PC-9 (cell line): ENCODE data around the gene CAPN5. TPM values are rescaled to one million over a fixed set of nuclear protein-coding genes. Genes with fewer than 3 reads are reported as not detected.

Experiments
- BruUV-seq: library from RNA; stranded (reverse); fragments of 400-500 nt; replicated peaks from 2 replicates; lab custom pipeline; 2021; lab: Mats Ljungman, UMichigan
- CTCF ChIA-PET: fragments of 300-600 bp; sonication (Branson Sonifier 250); formaldehyde crosslinking; loops from one replicate; lab custom pipeline; 2022; ENCODE audit warnings: antibody characterized with exemption; lab: Charles Lee
- POLR2A ChIA-PET: fragments of 300-600 bp; sonication (Branson Sonifier 250); formaldehyde crosslinking; loops from one replicate; lab custom pipeline; 2022; ENCODE audit warnings: antibody characterized with exemption; ENCODE audit not compliant: unreplicated experiment; lab: Charles Lee
- DNase-seq, 2 experiments: peaks; one replicate each; pipeline versions ENCODE4 v3.0.0 to v3.0.0-alpha.2; 2015 to 2022; ENCODE audit warnings: mixed read lengths in 1 of 2
- H2AFZ ChIP-seq: fragments of 200-600 bp; sonication (generic); 2 replicates; pipeline ENCODE4 v1.8.1; 2017; ENCODE audit warnings: antibody characterized with exemption
- H3F3A ChIP-seq: fragments of 200-600 bp; sonication (generic); 2 replicates; pipeline ENCODE4 v1.8.1; 2017; ENCODE audit warnings: antibody characterized with exemption, mild to moderate bottlenecking, low read depth; ENCODE audit not compliant: insufficient read depth
- H3K27ac ChIP-seq: fragments of 200-600 bp; sonication (generic); 2 replicates; pipeline ENCODE4 v1.6.1; 2016; ENCODE audit warnings: mixed run types
- H3K27me3 ChIP-seq: fragments of 200-600 bp; sonication (generic); 2 replicates; pipeline ENCODE4 v1.6.1; 2016; ENCODE audit warnings: low read depth, mixed run types; ENCODE audit not compliant: insufficient read depth
- H3K36me3 ChIP-seq: fragments of 200-600 bp; sonication (generic); 2 replicates; pipeline ENCODE4 v1.6.1; 2016; ENCODE audit warnings: low read depth, mixed run types
- H3K4me1 ChIP-seq: fragments of 200-600 bp; sonication (generic); replicated peaks from 2 replicates; pipeline ENCODE4 v1.6.1; 2016; ENCODE audit warnings: mixed run types; ENCODE audit not compliant: insufficient read depth
- H3K4me2 ChIP-seq: fragments of 200-600 bp; sonication (generic); 2 replicates; pipeline ENCODE4 v1.6.1; 2017; ENCODE audit warnings: mixed run types
- H3K4me3 ChIP-seq: fragments of 200-600 bp; sonication (generic); 2 replicates; pipeline ENCODE4 v1.6.1; 2016; ENCODE audit warnings: mixed run types
- H3K79me2 ChIP-seq: fragments of 200-600 bp; sonication (generic); 2 replicates; pipeline ENCODE4 v1.6.1; 2017; ENCODE audit warnings: low read depth, mixed run types
- H3K9me2 ChIP-seq: fragments of 200-600 bp; sonication (generic); 2 replicates; pipeline ENCODE4 v1.8.1; 2017; ENCODE audit warnings: mild to moderate bottlenecking; ENCODE audit not compliant: insufficient read depth
- H3K9me3 ChIP-seq: fragments of 200-600 bp; sonication (generic); 2 replicates; pipeline ENCODE4 v1.8.1; 2016; ENCODE audit warnings: low read depth; ENCODE audit not compliant: insufficient read depth
- H4K20me1 ChIP-seq: fragments of 200-600 bp; sonication (generic); 2 replicates; pipeline ENCODE4 v1.8.1; 2017; ENCODE audit not compliant: insufficient read depth
- EZH2 ChIP-seq: fragments of 200-600 bp; sonication (generic); IDR thresholded peaks from 2 replicates; pipeline ENCODE4 v1.8.0; 2017; ENCODE audit warnings: antibody characterized with exemption, low read depth
- intact Hi-C: fragments of 100-400 bp; cut with micrococcal nuclease; formaldehyde crosslinking; loops from one replicate; pipeline ENCODE4 v1.10.0; 2022; ENCODE audit not compliant: unreplicated experiment
- total RNA-seq: library from RNA; stranded (reverse); gene quantifications from 2 replicates; pipeline ENCODE4 v1.2.3, GENCODE V29; 2021
- TF ChIP-seq, protein P1 (sequence below): fragments of 200-600 bp; sonication (generic); conservative IDR thresholded peaks from 2 replicates; pipeline ENCODE4 v1.6.1; 2017; ENCODE audit warnings: mixed run types, antibody characterized with exemption, mild to moderate bottlenecking, moderate library complexity

Gene CAPN5
- total RNA-seq, 1 experiment from 2014 or later = 9.9 TPM

DNA sequence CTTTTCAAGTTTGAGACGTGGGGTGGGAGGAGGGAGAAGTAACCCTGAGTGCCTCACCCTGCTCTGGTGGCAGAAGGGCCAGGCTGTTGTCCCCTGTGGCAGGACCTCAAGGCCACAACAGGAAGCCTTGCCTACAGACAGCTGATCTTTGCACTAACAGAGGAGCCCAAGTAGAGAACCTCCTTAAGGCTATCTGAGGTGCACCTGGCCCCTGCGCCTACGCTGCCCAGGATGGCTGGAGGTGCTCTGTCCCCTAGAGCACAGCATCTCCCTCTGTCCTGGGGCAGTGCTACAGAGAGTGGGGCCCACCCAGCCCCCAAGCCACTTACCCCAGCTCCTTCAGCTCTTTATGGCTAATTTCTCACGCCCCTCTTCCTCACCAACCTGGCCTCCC lies 88.3 kb downstream of the CAPN5 start:
- CTCF ChIA-PET = no interaction called here
- H3K79me2 ChIP-seq = no peaks in the 10 kb centered on the region
- intact Hi-C loops = no loop called here
- H2AFZ ChIP-seq = no peak overlapping the region
- TF ChIP-seq, protein P1, sequence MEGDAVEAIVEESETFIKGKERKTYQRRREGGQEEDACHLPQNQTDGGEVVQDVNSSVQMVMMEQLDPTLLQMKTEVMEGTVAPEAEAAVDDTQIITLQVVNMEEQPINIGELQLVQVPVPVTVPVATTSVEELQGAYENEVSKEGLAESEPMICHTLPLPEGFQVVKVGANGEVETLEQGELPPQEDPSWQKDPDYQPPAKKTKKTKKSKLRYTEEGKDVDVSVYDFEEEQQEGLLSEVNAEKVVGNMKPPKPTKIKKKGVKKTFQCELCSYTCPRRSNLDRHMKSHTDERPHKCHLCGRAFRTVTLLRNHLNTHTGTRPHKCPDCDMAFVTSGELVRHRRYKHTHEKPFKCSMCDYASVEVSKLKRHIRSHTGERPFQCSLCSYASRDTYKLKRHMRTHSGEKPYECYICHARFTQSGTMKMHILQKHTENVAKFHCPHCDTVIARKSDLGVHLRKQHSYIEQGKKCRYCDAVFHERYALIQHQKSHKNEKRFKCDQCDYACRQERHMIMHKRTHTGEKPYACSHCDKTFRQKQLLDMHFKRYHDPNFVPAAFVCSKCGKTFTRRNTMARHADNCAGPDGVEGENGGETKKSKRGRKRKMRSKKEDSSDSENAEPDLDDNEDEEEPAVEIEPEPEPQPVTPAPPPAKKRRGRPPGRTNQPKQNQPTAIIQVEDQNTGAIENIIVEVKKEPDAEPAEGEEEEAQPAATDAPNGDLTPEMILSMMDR = no peak
- TF ChIP-seq EZH2 = no peak
- no peaks in the 10 kb centered on the region for H4K20me1 ChIP-seq
- no peak overlapping the region for H3K4me3 ChIP-seq
- no peaks in the 10 kb centered on the region for H3K9me3 ChIP-seq
- no peaks in the 10 kb centered on the region for H3F3A ChIP-seq
- H3K4me2 ChIP-seq = no peak overlapping the region
- no peaks in the 10 kb centered on the region for H3K36me3 ChIP-seq
- H3K4me1 ChIP-seq = no peaks in the 10 kb centered on the region
- BruUV-seq = no TSS peak
- POLR2A ChIA-PET = no interaction called here
- no peaks in the 10 kb centered on the region for H3K9me2 ChIP-seq
- H3K27me3 ChIP-seq = peaks cover 65% of the 10 kb centered on the region
- no peak for DNase-seq
- H3K27ac ChIP-seq = no peak overlapping the region

- Histone ChIP-seq H3K36me3 (no peaks in the 10 kb centered on the region), H3K9me3 (no peaks in the 10 kb centered on the region), H3K4me1 (no peaks in the 10 kb centered on the region), H3F3A (no peaks in the 10 kb centered on the region), H3K27me3 (peaks cover 66% of the 10 kb centered on the region), H3K4me3 (no peak overlapping the region), H4K20me1 (no peaks in the 10 kb centered on the region), H2AFZ (no peak overlapping the region), H3K27ac (no peak overlapping the region), H3K4me2 (no peak overlapping the region), H3K79me2 (no peaks in the 10 kb centered on the region), H3K9me2 (no peaks in the 10 kb centered on the region)
- BruUV-seq = no TSS peak
- CTCF ChIA-PET = no interaction called here
- TF ChIP-seq EZH2 = no peak
- TF ChIP-seq, protein P1 = no peak
- POLR2A ChIA-PET = no interaction called here
- DNase-seq = no peak
- intact Hi-C loops = no loop called here
Measured at GRCh38 chr11:77155556-77156130, 88.9 kb downstream of the CAPN5 start.

DNA sequence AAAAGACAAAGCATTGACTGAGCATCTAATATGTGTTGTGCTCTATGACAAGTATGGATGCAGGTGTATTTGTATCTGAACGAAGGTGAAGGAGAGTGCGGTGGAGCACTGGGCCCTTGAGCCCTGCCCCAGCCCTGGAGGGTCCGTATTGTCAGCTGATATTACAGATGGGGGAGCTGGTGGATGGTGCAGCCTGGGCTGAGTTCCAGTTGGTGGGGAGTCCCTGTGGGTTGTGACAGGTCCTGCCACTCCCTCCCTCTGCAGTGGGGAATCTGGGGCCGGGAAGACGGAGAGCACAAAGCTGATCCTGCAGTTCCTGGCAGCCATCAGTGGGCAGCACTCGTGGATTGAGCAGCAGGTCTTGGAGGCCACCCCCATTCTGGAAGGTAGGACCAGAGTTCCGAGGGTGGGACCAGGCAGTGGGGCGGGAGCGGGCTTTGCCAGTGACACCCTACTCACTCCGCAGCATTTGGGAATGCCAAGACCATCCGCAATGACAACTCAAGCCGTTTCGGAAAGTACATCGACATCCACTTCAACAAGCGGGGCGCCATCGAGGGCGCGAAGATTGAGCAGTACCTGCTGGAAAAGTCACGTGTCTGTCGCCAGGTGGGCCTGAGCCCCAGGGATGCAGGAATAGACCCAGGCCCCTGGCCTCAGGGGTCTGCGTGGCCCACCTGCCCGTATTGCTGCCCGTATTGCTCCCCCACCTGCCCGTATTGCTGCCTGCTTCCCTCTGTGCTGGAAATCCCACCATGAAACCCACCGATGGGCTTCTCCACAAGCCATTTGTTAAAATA lies 89.8 kb downstream of the CAPN5 start:
- Histone ChIP-seq H3K36me3 (no peaks in the 10 kb centered on the region), H3K9me3 (no peaks in the 10 kb centered on the region), H2AFZ (no peak overlapping the region), H4K20me1 (no peaks in the 10 kb centered on the region), H3K9me2 (no peaks in the 10 kb centered on the region), H3K79me2 (no peaks in the 10 kb centered on the region), H3K4me2 (no peak overlapping the region), H3F3A (no peaks in the 10 kb centered on the region), H3K27me3 (peaks cover 69% of the 10 kb centered on the region), H3K4me3 (no peak overlapping the region), H3K27ac (no peak overlapping the region), H3K4me1 (no peaks in the 10 kb centered on the region)
- CTCF ChIA-PET = no interaction called here
- POLR2A ChIA-PET = no interaction called here
- intact Hi-C loops = no loop called here
- DNase-seq = no peak
- no peak for TF ChIP-seq EZH2
- TF ChIP-seq, protein P1 = no peak
- BruUV-seq = no TSS peak
